ENCODE results near the gene CHPT1.
A peak's percentile ranks its signal among the peaks of the same experiment; 100 is the strongest.
"Not testable (repeated sequence)": the region's sequence is repeated elsewhere in the genome, so short reads cannot be mapped to it uniquely, and the experiment has no call there.

CHPT1 gene

DNA sequence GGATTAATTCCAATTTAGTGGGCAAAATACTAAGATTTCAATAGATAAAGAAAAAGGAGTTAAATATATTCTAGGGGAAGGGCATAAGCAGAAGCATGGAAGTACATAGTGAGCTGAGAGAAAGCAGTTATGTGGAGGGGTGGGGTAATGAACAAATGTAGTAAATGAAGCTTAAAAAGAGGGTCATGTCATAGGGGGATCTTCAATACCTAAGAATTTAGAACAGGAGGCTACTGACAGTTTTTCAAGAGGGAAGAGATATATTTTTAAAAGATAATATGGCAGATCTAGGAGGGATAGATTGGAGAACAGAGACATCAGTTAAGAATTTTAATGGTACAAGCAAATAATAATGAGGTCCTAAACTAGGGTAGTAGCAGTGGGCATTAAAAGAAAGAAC, 32.4 kb downstream of the CHPT1 start:
- DNase-seq, result no peak

DNA sequence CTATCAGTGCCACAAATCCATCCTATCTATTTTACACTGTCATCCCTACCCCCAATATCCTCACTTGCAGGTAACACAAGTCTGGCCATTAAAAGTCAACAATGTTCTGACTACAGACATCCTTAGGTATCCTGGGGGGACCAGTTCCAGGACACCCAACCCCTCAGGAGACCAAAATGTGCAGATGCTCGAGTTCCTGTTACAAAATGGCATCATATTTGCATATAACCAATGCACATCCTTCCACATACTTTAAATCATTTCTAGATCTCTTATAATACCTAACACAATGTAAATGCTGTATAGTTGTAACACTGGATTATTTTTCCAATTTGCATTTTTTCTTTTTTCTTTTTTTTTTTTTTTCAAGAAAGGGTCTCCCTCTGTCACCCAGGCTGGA, 34.9 kb downstream of the CHPT1 start:
- no peak for DNase-seq

DNA sequence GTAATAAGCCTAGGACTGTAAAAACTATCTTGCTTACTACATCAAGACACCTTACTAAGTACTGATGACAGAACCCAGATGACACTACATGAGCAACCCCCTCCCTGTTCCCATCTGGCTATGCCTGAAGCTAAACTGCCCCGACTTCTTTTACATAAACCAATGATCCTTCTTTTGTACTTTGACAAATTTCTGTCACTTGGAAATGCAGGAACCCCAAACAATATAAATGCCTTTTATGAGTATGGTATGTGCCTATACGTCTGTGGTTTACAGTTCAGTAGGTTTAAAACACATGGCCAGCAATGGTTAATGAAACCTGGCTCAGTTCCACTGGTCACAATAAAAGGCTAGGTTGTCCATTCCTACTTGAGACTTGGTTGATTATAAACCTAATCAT, 35.7 kb downstream of the CHPT1 start:
- DNase-seq, result no peak

DNA sequence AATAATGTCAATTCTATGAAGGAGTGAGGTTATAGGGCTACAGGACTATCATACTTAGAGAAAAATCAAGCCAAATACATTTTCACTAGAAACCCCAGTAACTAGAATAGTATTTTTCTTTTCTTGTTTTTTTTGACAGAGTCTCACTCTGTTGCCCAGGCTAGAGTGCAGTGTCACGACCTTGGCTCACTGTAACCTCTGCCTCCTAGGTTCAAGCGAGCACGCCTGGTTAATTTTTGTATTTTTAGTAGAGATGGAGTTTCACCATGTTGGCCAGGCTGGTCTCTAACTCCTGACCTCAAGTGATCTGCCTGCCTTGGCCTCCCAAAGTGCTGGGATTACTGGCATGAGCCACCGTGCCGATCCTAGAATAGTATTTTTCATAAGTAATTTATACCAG, 37.0 kb downstream of the CHPT1 start:
- DNase-seq, result not testable (repeated sequence)

DNA sequence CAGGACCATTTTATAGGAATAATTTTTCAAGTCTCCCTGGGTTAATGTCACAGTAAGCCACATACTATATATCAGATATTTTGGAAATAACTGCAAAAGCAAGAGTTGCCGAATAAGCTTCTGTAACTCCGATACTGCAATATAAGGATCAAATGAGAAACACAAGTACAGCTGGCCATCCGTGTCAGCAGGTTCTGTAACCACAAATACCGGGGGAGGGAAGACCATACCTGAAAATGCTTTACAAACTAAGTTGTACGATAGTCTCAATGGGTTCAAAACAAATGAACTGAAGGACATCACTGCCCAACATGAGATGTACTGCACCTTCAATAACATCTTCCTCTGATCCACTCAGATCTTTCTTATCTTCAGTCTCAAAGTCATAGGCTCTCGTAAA, 40.0 kb downstream of the CHPT1 start:
- no peak for DNase-seq

DNA sequence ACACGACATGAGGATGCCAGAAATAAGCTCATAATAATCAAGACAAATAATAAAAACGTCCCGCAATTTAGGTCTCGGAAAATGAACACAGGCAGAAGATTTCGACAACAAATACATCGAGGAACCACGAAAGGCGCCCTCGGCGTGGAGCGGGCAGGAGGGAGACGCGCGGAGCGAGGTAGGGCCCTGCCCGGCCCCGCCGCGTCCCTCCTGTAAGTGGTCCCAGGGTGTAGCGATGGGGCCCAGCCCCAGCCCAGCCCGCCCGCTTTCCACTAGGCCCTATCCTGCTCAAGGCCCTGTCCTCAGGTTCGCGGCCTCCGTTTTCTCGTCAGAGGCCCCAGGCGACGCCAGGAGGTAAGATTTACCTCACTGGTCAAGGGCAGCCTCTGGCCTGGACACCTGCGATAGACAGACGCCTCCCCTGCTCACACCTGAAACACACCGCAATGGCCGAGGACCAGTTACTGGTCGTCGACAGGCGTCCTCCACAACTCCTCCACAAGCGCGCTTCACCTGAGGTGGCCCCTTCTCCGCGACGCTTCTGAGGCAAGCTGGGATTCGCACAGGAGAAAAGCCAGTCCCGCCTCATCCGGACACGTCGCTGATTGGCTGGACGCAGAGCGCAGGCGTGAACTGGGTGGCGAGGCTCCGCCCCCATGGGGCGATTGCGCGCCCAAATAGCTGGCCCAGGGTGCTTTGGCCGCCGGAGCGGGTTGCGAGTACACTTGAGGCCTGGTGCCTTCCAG, 41.7 kb downstream of the CHPT1 start, which contains the start of gene SYCP3:
TSS of gene SYCP3 (minus strand) at position 543 of the 746 bp plus-strand sequence. CDS start 1,527 bp downstream, outside the sequence.
- no peak for DNase-seq

DNA sequence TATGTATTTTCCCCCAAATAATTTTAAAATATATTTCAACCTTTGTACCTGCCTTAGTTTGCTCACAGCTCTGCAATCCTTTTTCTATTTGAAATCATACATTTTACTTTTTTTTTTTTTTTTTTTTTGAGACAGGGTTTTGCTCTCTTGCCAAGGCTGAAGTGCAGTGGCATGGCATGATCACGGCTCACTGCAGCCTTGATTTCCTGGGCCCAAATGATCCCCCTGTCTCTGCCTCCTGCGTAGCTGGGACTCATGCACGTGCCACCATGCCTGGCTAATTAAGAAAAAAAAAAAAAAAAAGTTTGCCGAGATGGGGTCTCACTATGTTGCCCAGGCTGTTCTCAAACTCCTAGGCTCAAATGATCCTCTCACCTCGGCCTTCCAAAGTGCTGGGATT, 43.1 kb downstream of the CHPT1 start:
- no peak for DNase-seq

DNA sequence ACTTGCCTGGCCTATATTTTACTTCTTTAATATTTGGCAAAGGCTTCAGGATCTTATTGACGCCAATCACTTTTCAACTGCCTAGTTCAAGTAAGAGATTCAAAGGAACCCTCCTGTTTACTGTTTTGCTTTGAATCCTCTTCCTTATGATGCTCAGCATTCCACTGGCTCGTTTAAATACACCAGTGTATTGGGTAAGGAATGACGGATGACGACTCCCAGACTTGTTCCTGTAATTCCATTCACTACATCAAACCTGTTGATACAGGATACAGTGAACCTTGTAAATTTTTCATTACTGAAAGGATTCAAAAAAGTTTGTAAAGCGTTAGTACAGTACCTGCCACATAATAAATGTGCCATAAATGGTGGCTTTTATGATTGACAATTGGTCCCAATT, 43.5 kb downstream of the CHPT1 start:
- DNase-seq, result no peak

DNA sequence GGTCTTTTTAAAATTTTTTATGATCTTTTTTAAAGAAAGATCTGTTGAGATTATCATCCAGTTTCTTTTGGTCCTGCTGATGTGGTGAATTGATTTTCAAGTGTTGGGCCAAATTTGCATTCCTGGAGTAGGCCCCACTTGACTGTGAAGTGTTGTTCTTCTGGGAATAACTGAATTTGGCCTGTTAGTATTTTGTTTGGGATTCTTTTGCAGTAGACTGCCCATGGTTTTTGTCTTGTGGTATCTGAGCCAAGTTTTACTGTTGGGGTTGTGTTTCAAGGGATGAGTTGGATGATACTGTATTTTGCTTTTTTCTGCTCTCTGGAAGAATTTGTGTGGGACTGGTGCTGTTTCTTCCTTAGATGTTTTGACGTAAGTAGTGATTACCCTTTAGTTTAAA, 45.8 kb downstream of the CHPT1 start:
- DNase-seq, result no peak

DNA sequence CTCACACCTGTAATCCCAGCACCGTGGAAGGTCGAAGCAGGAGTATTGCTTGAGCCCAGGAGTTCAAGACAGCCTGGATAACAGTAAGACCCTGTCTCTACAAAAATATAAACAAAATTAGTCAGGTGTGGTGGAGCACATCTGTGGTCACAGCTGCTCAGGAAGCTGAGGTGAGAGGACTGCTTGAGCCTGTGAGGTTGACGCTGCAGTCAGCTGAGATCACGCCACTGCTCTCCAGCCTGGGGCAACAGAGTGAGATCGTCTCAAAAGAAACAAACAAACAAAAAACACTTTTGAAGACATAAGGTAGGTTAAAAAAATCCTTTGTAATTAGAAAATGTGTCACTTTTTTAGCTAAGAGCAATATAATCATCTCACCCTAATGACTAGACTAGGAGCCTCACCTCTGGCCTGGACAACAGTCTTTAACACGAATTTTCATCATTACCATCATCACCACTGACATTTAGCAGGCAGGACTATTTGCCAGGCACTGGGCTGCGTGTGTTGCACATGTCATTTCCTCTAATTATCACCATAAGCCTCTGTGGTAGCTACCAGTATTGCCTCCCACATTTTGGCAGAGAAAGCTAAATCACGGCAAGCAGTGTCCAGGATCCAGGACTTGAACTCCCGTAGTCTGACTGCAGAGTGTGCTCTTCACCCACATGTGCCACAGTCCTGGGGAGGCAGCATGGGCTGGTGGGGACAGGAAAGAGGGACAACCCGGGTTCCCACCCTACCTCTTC, 46.5 kb downstream of the CHPT1 start:
- DNase-seq, result peak; percentile 27

DNA sequence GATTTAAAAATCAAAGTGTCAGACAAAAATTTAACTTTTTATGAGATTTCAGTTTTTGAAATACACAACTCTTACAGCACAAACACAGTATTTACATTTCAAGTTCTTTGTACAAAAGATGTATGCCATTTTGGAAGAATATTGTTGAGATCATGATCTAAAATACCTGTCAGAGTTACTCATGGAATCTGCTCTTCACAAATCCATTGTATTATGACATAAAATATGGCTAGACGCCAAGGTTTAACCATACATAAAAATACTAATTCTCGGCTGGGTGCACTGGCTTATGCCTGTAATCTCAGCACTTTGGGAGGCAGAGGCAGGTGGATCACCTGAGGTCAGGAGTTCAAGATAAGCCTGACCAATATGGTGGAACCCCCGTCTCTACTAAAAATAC, 48.0 kb downstream of the CHPT1 start:
- DNase-seq, result no peak

DNA sequence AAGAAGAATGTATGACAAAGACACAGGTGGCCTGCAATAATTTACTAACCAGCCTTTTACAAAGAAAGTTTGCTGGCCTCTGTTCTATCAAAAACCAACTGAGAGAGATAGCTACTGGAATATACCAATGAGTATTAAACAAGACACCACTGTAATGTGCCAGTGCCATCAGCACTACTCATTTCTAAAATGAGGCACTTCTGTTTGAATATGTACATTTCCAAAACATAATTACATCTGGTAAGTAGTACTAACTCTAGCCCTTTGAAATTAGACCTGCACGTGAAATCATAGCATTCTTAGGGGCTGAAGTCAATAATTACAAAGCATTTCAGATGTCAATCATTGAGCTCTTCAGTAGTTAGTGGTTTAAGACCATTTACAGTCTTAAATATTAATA, 48.8 kb downstream of the CHPT1 start:
- no peak for DNase-seq

DNA sequence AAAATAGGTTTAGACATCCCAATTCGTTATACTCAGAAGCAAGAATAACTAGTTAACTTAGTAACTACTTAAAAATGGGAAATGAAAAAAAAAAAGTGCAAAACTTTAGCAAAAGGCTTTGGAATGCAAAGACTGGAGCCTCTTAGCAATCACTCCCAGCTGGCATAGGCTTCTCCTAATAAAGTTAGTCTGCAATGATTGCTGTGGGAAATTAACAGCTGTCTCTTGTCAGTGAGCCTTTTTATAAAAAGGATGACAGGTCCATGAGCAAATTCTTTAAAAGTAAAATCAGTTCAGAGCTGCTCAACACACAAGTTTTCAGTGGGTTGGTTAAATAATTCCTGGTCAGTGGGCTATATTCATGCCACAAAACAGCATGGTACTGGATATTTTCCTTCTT, 49.2 kb downstream of the CHPT1 start:
- DNase-seq, result no peak

DNA sequence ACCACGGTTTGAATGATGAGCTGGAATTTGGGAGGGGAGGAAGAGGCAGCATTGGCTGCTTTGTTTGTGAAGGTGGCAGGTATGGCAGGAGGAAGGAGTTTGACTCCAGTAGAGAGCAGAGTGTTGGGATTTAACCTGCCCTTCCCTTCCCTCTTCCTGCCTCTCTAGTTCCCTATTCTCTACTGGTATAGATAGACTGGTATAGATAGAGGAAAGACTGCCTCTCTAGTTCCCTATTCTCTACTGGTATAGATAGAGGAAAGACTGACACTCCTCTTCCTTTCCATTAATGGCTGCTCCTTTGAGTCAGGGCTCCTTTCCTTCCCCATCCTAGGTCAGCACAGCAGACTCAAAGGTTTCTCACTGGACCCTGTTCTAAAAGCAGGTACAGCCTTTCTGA, 50.3 kb downstream of the CHPT1 start:
- no peak for DNase-seq

DNA sequence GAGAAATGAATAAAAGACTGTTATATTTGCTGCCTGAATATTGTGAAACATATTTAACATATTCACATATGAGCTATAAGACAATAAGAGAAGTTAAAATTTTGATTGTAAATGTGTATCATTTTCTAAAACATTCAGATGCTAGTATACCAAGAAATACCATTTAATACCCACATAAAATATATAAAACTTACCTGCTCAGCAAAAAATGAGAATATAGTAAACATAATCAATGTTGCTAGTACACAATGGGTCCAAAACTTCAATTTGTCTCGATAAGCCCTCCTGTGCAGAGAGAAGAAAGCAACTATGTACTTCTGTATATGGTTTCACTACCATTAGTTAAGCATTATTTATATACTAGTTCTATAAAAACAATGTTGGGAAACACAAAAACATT, 51.5 kb downstream of the CHPT1 start:
- no peak for DNase-seq

DNA sequence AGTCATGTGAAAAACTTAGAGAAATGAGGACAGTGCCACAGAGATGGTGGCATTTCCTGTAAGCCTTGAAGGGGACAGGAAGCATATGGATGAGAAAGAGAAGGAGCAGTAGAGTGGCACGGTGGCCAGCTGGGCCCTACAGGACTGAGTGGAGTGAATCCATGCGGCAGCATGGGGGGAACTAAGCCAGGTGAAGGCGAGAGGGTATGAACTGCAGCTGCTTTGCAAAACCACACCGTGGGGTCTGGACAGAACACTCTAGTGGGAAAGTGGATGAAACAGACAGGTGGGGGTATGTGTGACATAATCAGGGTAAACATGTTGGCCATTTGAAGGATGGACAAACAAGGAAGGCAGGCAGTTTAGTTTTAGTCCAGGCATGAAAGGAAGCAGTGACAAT, 52.2 kb downstream of the CHPT1 start:
- DNase-seq, result no peak

DNA sequence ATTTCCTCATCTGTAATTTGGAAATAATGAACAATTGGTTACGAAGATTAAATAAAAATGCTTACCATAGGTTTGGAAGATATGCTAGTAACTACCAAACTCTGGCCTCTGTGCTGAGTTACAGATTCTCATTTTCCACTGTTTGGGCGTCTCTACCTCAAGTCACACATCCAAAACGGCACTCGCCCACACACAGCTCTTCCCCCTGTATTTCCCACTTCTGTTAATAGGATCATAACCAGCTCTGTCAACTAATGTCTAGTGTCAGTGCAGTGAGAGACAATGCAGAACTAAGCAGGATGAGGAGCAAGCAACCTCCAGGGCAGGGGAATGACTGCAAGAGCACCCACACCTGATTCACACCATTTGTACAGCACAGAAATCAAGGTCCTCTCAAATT, 52.7 kb downstream of the CHPT1 start:
- no peak for DNase-seq

DNA sequence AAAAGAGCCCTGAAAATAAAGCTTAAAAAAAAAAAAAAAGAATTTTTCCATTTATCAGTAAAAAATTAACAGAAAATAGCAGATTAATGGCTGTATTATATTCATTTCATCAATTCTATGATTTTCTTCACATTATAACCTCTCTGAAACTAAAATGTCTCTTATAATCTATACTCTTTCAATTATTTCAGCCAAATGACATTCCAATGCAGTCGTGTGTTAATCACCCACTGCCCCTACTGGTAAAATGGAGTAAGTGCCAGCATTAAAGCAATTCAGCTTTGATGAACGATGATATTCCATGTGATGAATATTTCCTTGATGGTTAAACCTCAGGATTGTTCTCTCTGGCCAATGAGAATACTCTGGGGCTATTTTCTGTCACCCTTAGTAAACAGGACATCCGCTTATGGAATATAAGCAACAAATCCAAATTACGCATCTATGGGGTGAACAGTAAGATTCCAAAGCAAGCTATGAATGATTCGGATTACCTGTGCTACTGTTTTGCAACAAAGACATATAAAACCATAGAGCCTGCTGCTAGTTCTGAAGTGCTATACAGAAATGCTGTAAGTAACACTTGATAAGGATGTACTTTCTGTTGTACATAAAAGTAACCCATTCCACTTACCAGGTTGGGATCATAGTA, 62.1 kb downstream of the CHPT1 start:
- no peak for DNase-seq

DNA sequence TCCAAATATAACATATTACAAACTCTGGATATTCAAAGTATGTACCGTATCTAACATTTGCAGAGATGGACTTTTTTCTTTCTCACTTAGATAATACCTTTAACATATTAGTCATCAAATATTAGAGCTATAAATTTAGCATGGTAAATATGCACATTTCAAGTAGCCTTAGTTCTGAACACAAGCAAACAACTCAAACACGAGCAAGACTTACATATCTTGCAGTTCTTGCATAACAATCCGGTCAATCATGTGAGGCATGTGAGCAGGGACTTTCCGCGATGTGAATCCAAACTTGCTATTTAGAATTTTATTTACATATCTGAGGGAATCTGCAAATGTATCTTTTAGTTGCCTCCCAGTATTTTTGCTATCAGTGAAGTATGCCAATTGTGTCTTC, 63.9 kb downstream of the CHPT1 start:
- no peak for DNase-seq

DNA sequence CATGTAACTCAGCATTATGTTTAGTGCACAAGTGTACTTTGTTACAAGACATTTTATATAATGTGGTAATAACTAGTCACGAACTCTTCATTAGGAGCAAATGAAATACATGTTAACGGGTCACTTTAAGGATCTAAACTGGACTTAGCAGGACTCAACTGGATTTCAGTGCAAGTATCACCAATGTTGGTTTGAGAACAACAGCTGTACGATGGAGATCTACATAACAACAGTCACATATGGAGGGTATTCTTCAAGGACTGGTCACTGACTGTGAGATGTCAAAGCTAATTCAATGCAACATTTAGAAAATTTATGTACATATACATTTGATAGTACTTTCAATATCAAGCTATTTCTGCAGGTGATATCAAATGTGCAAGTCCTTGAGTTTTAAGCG, 64.3 kb downstream of the CHPT1 start:
- DNase-seq, result no peak

DNA sequence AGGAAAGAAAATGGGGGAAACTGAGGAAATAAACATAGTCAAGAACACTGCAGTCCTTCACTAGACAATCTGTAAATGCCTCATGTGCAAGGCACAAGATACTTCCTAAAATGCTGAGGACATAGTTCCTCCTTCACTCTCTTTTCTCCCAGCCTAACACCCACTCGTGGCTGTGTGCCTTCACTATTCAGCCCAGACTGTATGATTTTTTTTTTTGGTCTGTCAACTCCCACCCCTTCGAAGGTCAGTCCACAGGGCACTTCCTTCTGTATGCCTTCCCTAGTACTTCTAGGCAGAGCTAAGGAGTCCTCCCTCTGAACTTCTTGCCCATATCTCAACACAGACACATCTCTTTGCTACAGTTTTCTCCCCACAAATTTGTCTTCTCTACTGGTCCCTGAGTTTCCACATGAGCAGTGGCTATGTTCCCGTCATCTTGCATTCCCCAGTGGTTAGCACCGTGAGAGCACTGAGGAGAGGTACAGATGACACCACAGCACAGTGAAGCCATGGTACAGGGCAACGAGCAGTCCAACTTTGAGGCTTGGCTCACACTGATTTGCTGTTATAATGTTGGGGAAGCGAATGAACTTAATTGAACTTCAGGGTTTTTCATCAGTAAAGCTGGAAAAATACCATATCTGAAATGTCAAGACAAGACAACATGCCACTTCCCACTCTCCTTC, 65.9 kb downstream of the CHPT1 start:
- no peak for DNase-seq

DNA sequence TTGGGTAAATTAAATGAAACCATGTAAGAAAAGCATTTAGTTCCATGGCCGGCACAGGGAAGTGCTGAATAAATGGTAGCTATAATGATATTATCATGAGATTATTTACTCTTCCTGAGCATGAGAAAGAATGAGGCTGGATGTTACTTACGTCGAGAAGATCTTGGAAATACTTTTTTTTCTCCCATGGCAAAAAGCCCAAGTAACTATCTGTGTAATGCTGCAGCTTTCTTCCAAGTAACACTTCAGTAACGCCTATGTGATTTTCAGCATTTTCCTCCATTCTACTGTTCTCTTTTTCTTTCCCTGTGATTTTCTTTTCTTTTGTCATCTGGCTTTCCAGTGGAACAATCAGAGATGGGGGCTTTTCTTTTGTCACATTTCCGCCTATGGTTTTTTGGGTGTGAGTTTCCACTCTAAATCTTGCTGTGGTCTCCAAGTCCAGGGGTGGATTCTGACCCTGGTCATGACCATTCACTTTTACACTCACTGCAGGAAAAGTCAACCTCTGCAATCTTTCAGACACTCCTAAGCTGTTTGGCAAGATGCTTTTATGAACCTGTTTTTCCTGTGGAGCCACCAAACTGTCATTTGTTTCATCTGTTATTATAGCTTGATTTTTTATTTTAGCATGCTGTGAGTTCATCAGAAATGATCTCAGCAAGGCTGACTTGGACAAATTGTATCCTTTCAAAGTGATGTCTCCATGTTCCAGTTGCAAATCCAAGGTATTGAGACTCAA, 66.8 kb downstream of the CHPT1 start:
- DNase-seq, result no peak

DNA sequence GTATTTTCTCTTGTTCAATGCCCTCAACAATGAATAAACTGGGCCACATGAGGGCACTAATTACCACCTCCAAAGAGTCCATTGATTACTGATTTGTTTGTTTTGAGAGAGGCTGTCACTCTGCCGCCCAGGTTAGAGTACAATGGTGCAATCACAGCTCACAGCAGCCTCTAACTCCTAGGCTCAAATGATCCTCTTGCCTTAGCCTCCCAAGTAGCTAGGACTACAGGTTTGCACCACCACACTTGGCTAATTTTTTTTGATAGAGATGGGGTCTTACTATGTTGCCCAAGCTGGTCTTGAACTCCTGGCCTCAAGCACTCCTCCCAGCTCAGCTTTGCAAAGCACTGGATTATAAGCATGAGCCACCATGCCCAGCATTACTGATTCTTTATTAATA, 70.1 kb downstream of the CHPT1 start:
- DNase-seq, result no peak
